Measurements from ENCODE around the gene KRTAP1-4.

DNA sequence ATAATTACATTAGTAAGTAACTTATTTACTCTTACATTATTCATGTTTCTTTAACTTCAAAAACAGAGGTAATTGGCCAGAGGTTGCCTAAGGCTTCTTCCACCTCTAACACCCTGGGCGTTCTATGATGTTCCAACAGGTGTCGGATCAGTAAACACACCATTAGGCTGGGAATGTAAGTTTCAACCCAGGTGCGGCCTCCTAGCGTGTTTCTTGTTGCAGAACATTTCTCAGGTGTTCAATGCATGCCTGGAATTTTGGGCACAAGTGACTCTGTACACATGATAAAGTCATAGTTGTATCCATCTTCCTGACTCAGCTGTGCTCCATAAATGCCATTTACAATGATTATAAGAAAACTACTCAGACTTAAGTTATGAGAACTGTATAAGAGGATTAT is 24.0 kb upstream of the KRTAP1-4 start:
- TF ChIP-seq, protein P1, sequence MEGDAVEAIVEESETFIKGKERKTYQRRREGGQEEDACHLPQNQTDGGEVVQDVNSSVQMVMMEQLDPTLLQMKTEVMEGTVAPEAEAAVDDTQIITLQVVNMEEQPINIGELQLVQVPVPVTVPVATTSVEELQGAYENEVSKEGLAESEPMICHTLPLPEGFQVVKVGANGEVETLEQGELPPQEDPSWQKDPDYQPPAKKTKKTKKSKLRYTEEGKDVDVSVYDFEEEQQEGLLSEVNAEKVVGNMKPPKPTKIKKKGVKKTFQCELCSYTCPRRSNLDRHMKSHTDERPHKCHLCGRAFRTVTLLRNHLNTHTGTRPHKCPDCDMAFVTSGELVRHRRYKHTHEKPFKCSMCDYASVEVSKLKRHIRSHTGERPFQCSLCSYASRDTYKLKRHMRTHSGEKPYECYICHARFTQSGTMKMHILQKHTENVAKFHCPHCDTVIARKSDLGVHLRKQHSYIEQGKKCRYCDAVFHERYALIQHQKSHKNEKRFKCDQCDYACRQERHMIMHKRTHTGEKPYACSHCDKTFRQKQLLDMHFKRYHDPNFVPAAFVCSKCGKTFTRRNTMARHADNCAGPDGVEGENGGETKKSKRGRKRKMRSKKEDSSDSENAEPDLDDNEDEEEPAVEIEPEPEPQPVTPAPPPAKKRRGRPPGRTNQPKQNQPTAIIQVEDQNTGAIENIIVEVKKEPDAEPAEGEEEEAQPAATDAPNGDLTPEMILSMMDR (conservative IDR thresholded peaks at IDR 0.05), result no peak
- TF ChIP-seq EZH2 (IDR thresholded peaks at IDR 0.05; ENCODE audit: low read depth), result no peak
